HL-60/S4 treated with retinoic acid at 250 ng/mL for 4 days and 3 days (cell line): Measurements from ENCODE around the gene PSMF1.

Source experiments
- in situ Hi-C: fragments of 300-500 bp; cut with MboI; formaldehyde crosslinking; loops from 2 replicates; pipeline ENCODE4 v1.7.0; 2022; ENCODE audit warnings: low sequenced_read_pairs

PSMF1 gene

GRCh38 chr20:1118336-1119127 lies at the start of gene PSMF1:
TSS of gene PSMF1 (plus strand) at chr20:1118602. CDS start at chr20:1118774, 172 bp downstream.
- in situ Hi-C loops = no loop called here

GRCh38 chr20:1072258-1072657 lies 46.1 kb upstream of the PSMF1 start:
- in situ Hi-C loops = no loop called here

- in situ Hi-C loops = no loop called here
These were observed 42.8 kb upstream of the PSMF1 start for GRCh38 chr20:1075616-1076015.

- in situ Hi-C loops = no loop called here
These were observed 36.5 kb upstream of the PSMF1 start for GRCh38 chr20:1081891-1082290.

- in situ Hi-C loops = no loop called here
These were observed 34.8 kb upstream of the PSMF1 start for GRCh38 chr20:1083431-1084080.

- in situ Hi-C loops = no loop called here
These were observed 32.7 kb upstream of the PSMF1 start for GRCh38 chr20:1085492-1086276.

GRCh38 chr20:1086277-1087213 lies 31.9 kb upstream of the PSMF1 start:
- in situ Hi-C loops = no loop called here

- in situ Hi-C loops = no loop called here
These were observed 31.0 kb upstream of the PSMF1 start for GRCh38 chr20:1087311-1087905.

- in situ Hi-C loops = no loop called here
These were observed 23.7 kb upstream of the PSMF1 start for GRCh38 chr20:1094751-1095150.

GRCh38 chr20:1101533-1101932 lies 16.9 kb upstream of the PSMF1 start:
- in situ Hi-C loops = no loop called here

- in situ Hi-C loops = no loop called here
These were observed 16.4 kb upstream of the PSMF1 start for GRCh38 chr20:1102016-1102415.

- in situ Hi-C loops = no loop called here
These were observed 14.7 kb upstream of the PSMF1 start for GRCh38 chr20:1103751-1104150.

GRCh38 chr20:1105599-1106194 lies 12.7 kb upstream of the PSMF1 start:
- in situ Hi-C loops = no loop called here

- in situ Hi-C loops = no loop called here
These were observed 11.2 kb upstream of the PSMF1 start for GRCh38 chr20:1107176-1107575.

- in situ Hi-C loops = no loop called here
These were observed 9.9 kb upstream of the PSMF1 start for GRCh38 chr20:1108437-1108920.

GRCh38 chr20:1112908-1113307 lies 5.5 kb upstream of the PSMF1 start:
- in situ Hi-C loops = no loop called here

- in situ Hi-C loops = no loop called here
These were observed 432 bp upstream of the PSMF1 start for GRCh38 chr20:1118004-1118335.

- in situ Hi-C loops = no loop called here
These were observed 715 bp downstream of the PSMF1 start for GRCh38 chr20:1119128-1119505.

- in situ Hi-C loops = no loop called here
These were observed 1.1 kb downstream of the PSMF1 start for GRCh38 chr20:1119524-1119923.

- in situ Hi-C loops = no loop called here
These were observed 3.0 kb downstream of the PSMF1 start for GRCh38 chr20:1121429-1121828.
